ENCODE data around the gene TMEM120B.
"Not testable (repeated sequence)": the region's sequence is repeated elsewhere in the genome, so short reads cannot be mapped to it uniquely, and the experiment has no call there.

TMEM120B gene

DNA sequence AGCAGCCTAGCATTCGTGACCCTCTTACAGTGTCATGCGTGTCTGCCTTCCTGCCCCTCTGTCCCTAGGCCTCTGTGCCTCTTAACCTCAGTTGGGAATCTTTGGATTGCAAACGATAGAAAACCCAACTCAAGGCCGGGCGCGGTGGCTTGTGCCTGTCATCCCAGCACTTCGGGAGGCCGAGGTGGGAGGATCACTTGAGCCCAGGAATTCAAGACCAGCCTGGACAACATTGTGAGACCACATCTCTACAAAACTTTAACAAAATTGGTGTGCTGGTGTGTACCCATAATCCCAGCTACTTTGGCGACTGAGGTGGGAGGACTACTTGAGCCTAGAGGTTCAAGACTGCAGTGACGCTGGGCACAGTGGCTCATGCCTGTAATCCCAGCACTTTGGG lies 36.7 kb downstream of the TMEM120B start:
- no peak for DNase-seq (ENCODE audit: extremely low read depth, low read depth)
- TF ChIP-seq, protein P1, sequence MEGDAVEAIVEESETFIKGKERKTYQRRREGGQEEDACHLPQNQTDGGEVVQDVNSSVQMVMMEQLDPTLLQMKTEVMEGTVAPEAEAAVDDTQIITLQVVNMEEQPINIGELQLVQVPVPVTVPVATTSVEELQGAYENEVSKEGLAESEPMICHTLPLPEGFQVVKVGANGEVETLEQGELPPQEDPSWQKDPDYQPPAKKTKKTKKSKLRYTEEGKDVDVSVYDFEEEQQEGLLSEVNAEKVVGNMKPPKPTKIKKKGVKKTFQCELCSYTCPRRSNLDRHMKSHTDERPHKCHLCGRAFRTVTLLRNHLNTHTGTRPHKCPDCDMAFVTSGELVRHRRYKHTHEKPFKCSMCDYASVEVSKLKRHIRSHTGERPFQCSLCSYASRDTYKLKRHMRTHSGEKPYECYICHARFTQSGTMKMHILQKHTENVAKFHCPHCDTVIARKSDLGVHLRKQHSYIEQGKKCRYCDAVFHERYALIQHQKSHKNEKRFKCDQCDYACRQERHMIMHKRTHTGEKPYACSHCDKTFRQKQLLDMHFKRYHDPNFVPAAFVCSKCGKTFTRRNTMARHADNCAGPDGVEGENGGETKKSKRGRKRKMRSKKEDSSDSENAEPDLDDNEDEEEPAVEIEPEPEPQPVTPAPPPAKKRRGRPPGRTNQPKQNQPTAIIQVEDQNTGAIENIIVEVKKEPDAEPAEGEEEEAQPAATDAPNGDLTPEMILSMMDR (IDR thresholded peaks at IDR 0.05; ENCODE audit: low read depth, low read length): no peak

DNA sequence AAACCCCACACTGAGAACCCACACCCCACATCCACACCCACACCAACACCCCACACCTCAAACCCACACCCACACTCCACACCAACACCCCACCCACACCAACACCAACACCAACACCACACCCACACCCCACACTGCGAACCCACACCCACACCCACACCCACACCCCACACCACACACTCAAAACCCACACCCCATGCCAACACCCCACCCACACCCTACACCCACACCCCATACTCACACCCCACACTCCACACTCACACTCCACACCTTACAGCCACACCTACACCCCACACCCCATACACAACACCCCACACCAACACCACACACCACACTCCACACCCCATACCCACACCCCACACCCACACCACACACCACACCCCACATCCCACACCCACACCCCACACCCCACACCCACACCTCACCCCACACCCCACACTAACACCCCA lies 38.0 kb downstream of the TMEM120B start:
- DNase-seq (ENCODE audit: extremely low read depth, low read depth): no peak

GRCh38 chr12:121751034-121751433 lies 38.5 kb downstream of the TMEM120B start:
- DNase-seq (ENCODE audit: extremely low read depth, low read depth): no peak
- TF ChIP-seq, protein P1 (IDR thresholded peaks at IDR 0.05; ENCODE audit: low read depth, low read length): no peak

More for the DNA sequence above, 38.0 kb downstream of the TMEM120B start:
- TF ChIP-seq, protein P1 (IDR thresholded peaks at IDR 0.05; ENCODE audit: low read depth, low read length): no peak

- TF ChIP-seq, protein P1 (IDR thresholded peaks at IDR 0.05; ENCODE audit: low read depth, low read length): no peak
- no peak for DNase-seq (ENCODE audit: extremely low read depth, low read depth)
Measured at GRCh38 chr12:121751749-121752351, 39.3 kb downstream of the TMEM120B start.

GRCh38 chr12:121753844-121754264 lies 41.3 kb downstream of the TMEM120B start:
- TF ChIP-seq, protein P1 (IDR thresholded peaks at IDR 0.05; ENCODE audit: low read depth, low read length): no peak
- DNase-seq (ENCODE audit: extremely low read depth, low read depth): no peak

DNA sequence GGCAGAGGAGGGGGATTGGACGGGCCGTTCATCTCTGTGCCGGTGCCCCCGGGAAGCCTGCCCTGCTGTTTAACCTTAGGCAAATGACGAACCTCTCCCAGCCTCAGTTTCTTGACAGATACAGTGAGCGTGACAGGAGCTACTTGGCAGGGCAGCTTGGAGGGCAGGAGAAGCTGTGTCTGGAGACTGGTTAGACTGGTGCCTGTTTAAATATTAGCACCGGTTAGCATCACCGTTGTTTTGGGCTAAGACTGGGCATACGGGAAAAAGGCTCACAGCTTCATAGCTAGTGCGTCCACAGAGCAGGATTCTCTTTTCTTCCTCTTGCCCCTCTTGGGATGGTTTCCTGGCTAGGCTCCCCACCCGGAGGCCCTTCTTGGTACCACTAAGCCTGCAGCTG lies 42.3 kb downstream of the TMEM120B start:
- TF ChIP-seq, protein P1 (IDR thresholded peaks at IDR 0.05; ENCODE audit: low read depth, low read length): no peak
- DNase-seq (ENCODE audit: extremely low read depth, low read depth): no peak

DNA sequence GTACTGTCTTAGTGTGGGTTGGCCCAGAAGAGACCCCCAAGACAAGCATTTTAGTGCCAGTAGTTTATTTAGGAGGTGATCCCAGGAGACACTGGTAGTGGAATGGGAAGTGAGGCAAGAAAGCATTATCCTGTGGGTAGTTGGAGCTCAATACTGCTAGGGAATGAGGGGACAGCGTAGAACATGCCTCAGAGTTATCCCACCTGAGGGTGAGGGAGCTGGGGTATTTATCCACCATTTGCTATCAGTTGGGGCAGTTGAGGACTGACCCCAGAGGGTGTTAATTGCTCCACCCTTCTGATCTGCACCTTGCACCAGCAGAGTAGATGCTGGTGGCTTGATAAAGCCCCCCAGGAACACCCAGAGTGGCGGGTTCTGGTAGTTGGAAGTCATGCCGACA lies 43.0 kb downstream of the TMEM120B start:
- no peak for DNase-seq (ENCODE audit: extremely low read depth, low read depth)
- TF ChIP-seq, protein P1 (IDR thresholded peaks at IDR 0.05; ENCODE audit: low read depth, low read length): no peak

DNA sequence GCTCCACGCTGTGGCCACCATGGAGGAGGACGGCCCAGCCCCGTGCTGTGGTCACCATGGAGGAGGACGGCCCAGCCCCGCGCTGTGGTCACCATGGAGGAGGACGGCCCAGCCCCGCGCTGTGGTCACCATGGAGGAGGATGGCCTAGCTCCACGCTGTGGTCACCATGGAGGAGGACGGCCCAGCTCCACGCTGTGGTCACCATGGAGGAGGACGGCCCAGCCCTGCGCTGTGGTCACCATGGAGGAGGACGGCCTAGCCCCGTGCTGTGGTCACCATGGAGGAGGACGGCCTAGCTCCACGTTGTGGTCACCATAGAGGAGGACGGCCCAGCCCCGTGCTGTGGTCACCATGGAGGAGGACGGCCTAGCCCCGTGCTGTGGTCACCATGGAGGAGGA lies 46.0 kb downstream of the TMEM120B start:
- DNase-seq (ENCODE audit: extremely low read depth, low read depth): not testable (repeated sequence)

Measured in AG09319 (cell line).